HCT116 (cell line): Measurements from ENCODE around the gene TMEM126B. TPM values are rescaled to one million over a fixed set of nuclear protein-coding genes. Genes with fewer than 3 reads are reported as not detected.

Experiments
- ATAC-seq: fragments of 200-7000 bp; cut with Tn5 transposase; 2 replicates; pipeline ENCODE4 v1.9.1; 2020; ENCODE audit warnings: mild to moderate bottlenecking, moderate library complexity
- BruUV-seq: library from RNA; stranded (reverse); fragments of 400-500 nt; replicated peaks from 2 replicates; lab custom pipeline; 2021; lab: Mats Ljungman, UMichigan
- CTCF ChIA-PET: fragments of 300-600 bp; sonication (Branson Sonifier 250); formaldehyde crosslinking; loops from one replicate; lab custom pipeline; 2021; ENCODE audit warnings: antibody characterized with exemption; lab: Charles Lee
- POLR2A ChIA-PET: fragments of 300-600, 350-600 bp; sonication (Branson Sonifier 250); formaldehyde crosslinking; loops from one replicate; lab custom pipeline; 2021; ENCODE audit warnings: antibody characterized with exemption; lab: Charles Lee
- RAD21 ChIA-PET, 2 experiments: fragments of 300-600 bp; sonication (Branson Sonifier 250); formaldehyde crosslinking; loops; one replicate each; lab custom pipeline; 2023; ENCODE audit warnings: low total read pairs in 2 of 2; ENCODE audit not compliant: uncharacterized antibody in 2 of 2, unreplicated experiment in 2 of 2, low non-redundant PET in 1 of 2; lab: Charles Lee
- DNase-seq: peaks from one replicate; pipeline ENCODE4 v3.0.0-alpha.2; 2010; ENCODE audit warnings: low read depth, low spot score
- H2AFZ ChIP-seq: fragments of 200-600 bp; shearing (Covaris generic), sonication (generic); 2 replicates; pipeline ENCODE4 v1.6.1; 2017; ENCODE audit warnings: low read depth, mixed run types, mixed read lengths, antibody characterized with exemption, low read length; ENCODE audit not compliant: poor library complexity, severe bottlenecking
- H3K27ac ChIP-seq: 2 replicates; pipeline ENCODE4 v1.5.1; 2012; ENCODE audit warnings: low read depth, low read length
- H3K27me3 ChIP-seq: fragments of 200-600 bp; sonication (generic); 2 replicates; pipeline ENCODE4 v1.6.1; 2016; ENCODE audit warnings: mixed run types, low read length, mixed read lengths; ENCODE audit not compliant: insufficient read depth
- H3K36me3 ChIP-seq, 2 experiments: fragments of 200-500 bp in 1 of 2; fragments of 200-600 bp in 1 of 2; sonication (Bioruptor generic) in 1 of 2; sonication (generic) in 1 of 2; 2 replicates each; pipeline versions ENCODE4 v1.5.1 to v1.6.1; 2014 to 2016; ENCODE audit warnings: low read length in 2 of 2, inconsistent platforms in 1 of 2, mixed read lengths in 1 of 2, mixed run types in 1 of 2; ENCODE audit not compliant: insufficient read depth in 2 of 2, control insufficient read depth in 1 of 2
- H3K4me1 ChIP-seq, 2 experiments: fragments of 200-600 bp in 1 of 2; sonication (generic) in 1 of 2; 2 replicates each; pipeline versions ENCODE4 v1.5.1 to v1.6.1; 2012 to 2017; ENCODE audit warnings: low read length in 2 of 2, inconsistent platforms in 1 of 2, mild to moderate bottlenecking in 1 of 2, mixed read lengths in 1 of 2, mixed run types in 1 of 2, moderate library complexity in 1 of 2; ENCODE audit not compliant: insufficient read depth in 2 of 2, control insufficient read depth in 1 of 2
- H3K4me2 ChIP-seq: fragments of 200-600 bp; sonication (generic); 2 replicates; pipeline ENCODE4 v1.6.1; 2017; ENCODE audit warnings: mixed run types, low read length, mixed read lengths
- H3K4me3 ChIP-seq, 2 experiments: fragments of 200-600 bp in 1 of 2; sonication (generic) in 1 of 2; replicated peaks in 1 of 2; 2 replicates each; pipeline ENCODE4 v1.5.1; 2011 to 2016; ENCODE audit warnings: low read length in 2 of 2, control low read depth in 1 of 2, low read depth in 1 of 2, mild to moderate bottlenecking in 1 of 2, mixed read lengths in 1 of 2, mixed run types in 1 of 2
- H3K79me2 ChIP-seq: fragments of 200-600 bp; sonication (generic); 2 replicates; pipeline ENCODE4 v1.6.1; 2017; ENCODE audit warnings: mild to moderate bottlenecking, mixed run types, low read length, moderate library complexity, mixed read lengths; ENCODE audit not compliant: insufficient read depth
- H3K9ac ChIP-seq: fragments of 200-600 bp; sonication (generic); 2 replicates; pipeline ENCODE4 v1.6.1; 2016; ENCODE audit warnings: low read length, mixed read lengths
- H3K9me2 ChIP-seq: fragments of 200-600 bp; sonication (generic), shearing (Covaris generic); 2 replicates; pipeline ENCODE4 v1.6.1; 2017; ENCODE audit warnings: mixed run types, mild to moderate bottlenecking, moderate library complexity; ENCODE audit not compliant: insufficient read depth
- H3K9me3 ChIP-seq, 2 experiments: fragments of 200-500 bp in 1 of 2; fragments of 200-600 bp in 1 of 2; sonication (Bioruptor generic) in 1 of 2; sonication (generic) in 1 of 2; 2 replicates each; pipeline ENCODE4 v1.6.1; 2014 to 2017; ENCODE audit warnings: low read length in 2 of 2, mixed read lengths in 2 of 2, inconsistent platforms in 1 of 2, low read depth in 1 of 2, mild to moderate bottlenecking in 1 of 2, mixed run types in 1 of 2, moderate library complexity in 1 of 2; ENCODE audit not compliant: control insufficient read depth in 1 of 2, insufficient read depth in 1 of 2
- H4K20me1 ChIP-seq: fragments of 200-600 bp; sonication (generic), shearing (Covaris generic); 2 replicates; pipeline ENCODE4 v1.6.1; 2017; ENCODE audit warnings: mixed run types, mild to moderate bottlenecking, moderate library complexity; ENCODE audit not compliant: insufficient read depth
- ATF3 ChIP-seq: IDR thresholded peaks from 2 replicates; pipeline ENCODE4 v1.6.1; 2012
- CTCF ChIP-seq, 3 experiments: fragments of 200-600 bp in 1 of 3; sonication (generic) in 1 of 3; IDR thresholded peaks in 2 of 3; conservative IDR thresholded peaks in 1 of 3; 2 replicates each; pipeline ENCODE4 v1.5.1; 2012 to 2017; ENCODE audit warnings: low read depth in 2 of 3, low read length in 2 of 3, antibody characterized with exemption in 1 of 3, borderline replicate concordance in 1 of 3, control low read depth in 1 of 3, mild to moderate bottlenecking in 1 of 3, mixed read lengths in 1 of 3, mixed run types in 1 of 3, moderate library complexity in 1 of 3; ENCODE audit not compliant: insufficient read depth in 1 of 3
- ELF1 ChIP-seq: IDR thresholded peaks from 2 replicates; pipeline ENCODE4 v1.6.1; 2012; ENCODE audit warnings: low read depth, borderline replicate concordance
- FOSL1 ChIP-seq: IDR thresholded peaks from 2 replicates; pipeline ENCODE4 v1.6.1; 2012; ENCODE audit warnings: low read depth
- MAX ChIP-seq: IDR thresholded peaks from 2 replicates; pipeline ENCODE4 v1.6.1; 2012
- RAD21 ChIP-seq: IDR thresholded peaks from 2 replicates; pipeline ENCODE4 v1.6.1; 2012; ENCODE audit warnings: low read depth, mild to moderate bottlenecking
- TCF7L2 ChIP-seq: IDR thresholded peaks from 2 replicates; pipeline ENCODE4 v1.7.0; 2011; ENCODE audit warnings: borderline replicate concordance, inconsistent platforms; ENCODE audit not compliant: insufficient read depth, insufficient read length; ENCODE audit errors: extremely low read depth
- YY1 ChIP-seq: IDR thresholded peaks from 2 replicates; pipeline ENCODE4 v1.6.1; 2011; ENCODE audit warnings: low read length, low read depth, moderate library complexity, mild to moderate bottlenecking; ENCODE audit not compliant: insufficient replicate concordance; ENCODE audit errors: extremely low read depth
- ZBTB33 ChIP-seq: IDR thresholded peaks from 2 replicates; pipeline ENCODE4 v1.6.1; 2011; ENCODE audit warnings: mild to moderate bottlenecking, low read length, moderate library complexity; ENCODE audit not compliant: insufficient replicate concordance; ENCODE audit errors: extremely low read depth
- intact Hi-C: fragments of 100-400 bp; cut with micrococcal nuclease; formaldehyde crosslinking; loops from 2 replicates; pipeline ENCODE4 v1.10.0; 2022
- total RNA-seq: library from RNA; stranded (reverse); gene quantifications from one replicate; pipeline ENCODE4 v1.2.1, GENCODE V29; 2021; ENCODE audit not compliant: unreplicated experiment

The TMEM126B gene
- total RNA-seq, 1 experiment from 2014 or later = 49.0 TPM

- no peak for TF ChIP-seq ZBTB33
- TF ChIP-seq RAD21 = peak; percentile 69
- no peak for TF ChIP-seq FOSL1
- TF ChIP-seq, all 23 proteins: peak for 2
Measured at GRCh38 chr11:85590848-85591483, 37.4 kb upstream of the TMEM126B start (continued).

GRCh38 chr11:85595285-85595884 is 33.0 kb upstream of the TMEM126B start:
- peak; percentile 89 for TF ChIP-seq RAD21
- TF ChIP-seq TCF7L2 = no peak
- TF ChIP-seq MAX = no peak
- TF ChIP-seq YY1 = no peak
- TF ChIP-seq ATF3 = no peak
- TF ChIP-seq CTCF (IDR thresholded peaks at IDR 0.05 in 2 of 3, conservative IDR thresholded peaks at IDR 0.05 in 1 of 3; ENCODE audit: borderline replicate concordance in 1 of 3, insufficient read depth in 1 of 3, low read depth in 2 of 3, low read length in 2 of 3) = peak; percentile 29 to 80 (median 65); a peak in 5 of 6 replicates
- no peak for TF ChIP-seq ELF1
- CTCF ChIA-PET = no interaction called here
- Histone ChIP-seq H3K27ac (no peak overlapping the region), H3K9ac (no peak overlapping the region), H2AFZ (no peak overlapping the region), H4K20me1 (no peaks in the 10 kb centered on the region), H3K9me2 (no peaks in the 10 kb centered on the region), H3K79me2 (no peaks in the 10 kb centered on the region), H3K4me2 (no peak overlapping the region), H3K4me3 (no peak overlapping the region), H3K36me3 (no peaks in the 10 kb centered on the region), H3K4me1 (no peaks in the 10 kb centered on the region), H3K27me3 (no peaks in the 10 kb centered on the region), H3K9me3 (no peaks in the 10 kb centered on the region)
- RAD21 ChIA-PET = interaction anchor here in 1 of 2 experiments (0.7 kb wide), 1 partner anchor 210 kb away, joined by 3 read pairs; no protein-coding TSS in a partner anchor
- peak; percentile 46 for DNase-seq
- intact Hi-C loops = loop anchor here (1.0 to 10.0 kb wide), 6 partner anchors 232 to 977 kb away; no protein-coding TSS in a partner anchor
- peak; percentile 62 for ATAC-seq
- POLR2A ChIA-PET = no interaction called here
- no TSS peak for BruUV-seq
